DND-41 (cell line): Measurements from ENCODE around the gene DCBLD1.

ENCODE experiments used
- EZH2 ChIP-seq: IDR thresholded peaks from 3 replicates; pipeline ENCODE4 v1.6.1; 2012; ENCODE audit warnings: borderline replicate concordance, low read depth, mild to moderate bottlenecking, moderate library complexity, low read length, inconsistent platforms; ENCODE audit not compliant: severe bottlenecking
- TF ChIP-seq, protein P1 (sequence below): IDR thresholded peaks from 2 replicates; pipeline ENCODE4 v1.5.1; 2012; ENCODE audit warnings: borderline replicate concordance, low read length, moderate library complexity, mild to moderate bottlenecking; ENCODE audit not compliant: poor library complexity, severe bottlenecking; ENCODE audit errors: extremely low read depth

DNA sequence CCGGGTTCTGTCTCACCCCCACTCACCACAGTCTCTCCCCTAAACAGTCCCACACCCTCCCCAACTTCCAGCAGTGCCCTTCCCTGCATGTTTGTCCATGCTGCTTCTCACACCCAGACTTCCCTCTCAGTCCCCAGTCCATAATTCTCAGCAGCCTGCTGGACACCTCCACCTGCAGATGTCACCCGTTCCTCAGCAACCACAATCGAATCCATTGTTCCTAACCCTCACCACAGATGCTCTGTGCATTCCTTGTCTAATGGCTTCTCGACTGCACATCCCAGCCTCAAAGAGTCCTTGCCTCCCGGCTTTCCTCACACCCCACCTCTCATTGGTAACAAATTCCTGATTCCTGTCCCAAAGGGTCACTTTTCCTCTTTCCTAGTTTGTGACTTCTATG lies 64.2 kb downstream of the DCBLD1 start:
- TF ChIP-seq, protein P1, sequence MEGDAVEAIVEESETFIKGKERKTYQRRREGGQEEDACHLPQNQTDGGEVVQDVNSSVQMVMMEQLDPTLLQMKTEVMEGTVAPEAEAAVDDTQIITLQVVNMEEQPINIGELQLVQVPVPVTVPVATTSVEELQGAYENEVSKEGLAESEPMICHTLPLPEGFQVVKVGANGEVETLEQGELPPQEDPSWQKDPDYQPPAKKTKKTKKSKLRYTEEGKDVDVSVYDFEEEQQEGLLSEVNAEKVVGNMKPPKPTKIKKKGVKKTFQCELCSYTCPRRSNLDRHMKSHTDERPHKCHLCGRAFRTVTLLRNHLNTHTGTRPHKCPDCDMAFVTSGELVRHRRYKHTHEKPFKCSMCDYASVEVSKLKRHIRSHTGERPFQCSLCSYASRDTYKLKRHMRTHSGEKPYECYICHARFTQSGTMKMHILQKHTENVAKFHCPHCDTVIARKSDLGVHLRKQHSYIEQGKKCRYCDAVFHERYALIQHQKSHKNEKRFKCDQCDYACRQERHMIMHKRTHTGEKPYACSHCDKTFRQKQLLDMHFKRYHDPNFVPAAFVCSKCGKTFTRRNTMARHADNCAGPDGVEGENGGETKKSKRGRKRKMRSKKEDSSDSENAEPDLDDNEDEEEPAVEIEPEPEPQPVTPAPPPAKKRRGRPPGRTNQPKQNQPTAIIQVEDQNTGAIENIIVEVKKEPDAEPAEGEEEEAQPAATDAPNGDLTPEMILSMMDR, result no peak
- no peak for TF ChIP-seq EZH2
